GM18870 (cell line): ENCODE measurements around the gene PNMA8B.
"Not testable (repeated sequence)": the region's sequence is repeated elsewhere in the genome, so short reads cannot be mapped to it uniquely, and the experiment has no call there.

Experiments
- ATAC-seq: cut with Tn5 transposase; IDR thresholded peaks from one replicate; pipeline ENCODE4 v1.9.1; 2021; ENCODE audit warnings: moderate library complexity; ENCODE audit not compliant: unreplicated experiment

Gene PNMA8B

DNA sequence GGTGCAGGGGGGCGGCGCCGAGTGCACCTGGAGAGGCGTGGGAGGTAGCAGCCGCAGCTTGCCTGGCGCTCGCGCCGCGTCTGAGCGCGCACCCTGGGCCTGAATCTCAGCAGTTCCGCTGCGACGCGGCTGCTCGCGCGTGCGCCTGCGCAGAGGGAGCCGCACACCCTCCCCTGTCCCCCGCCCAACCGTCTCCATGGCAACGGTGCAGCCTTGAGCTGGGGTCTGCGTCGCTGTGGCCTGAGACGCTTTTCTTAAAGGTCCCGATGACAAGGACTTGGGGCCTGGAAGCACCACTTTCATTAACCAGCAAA lies at the start of gene PNMA8B:
Gene PNMA8B, minus strand, starts transcription at position 82 of the 314 bp plus-strand sequence. CDS start 402 bp downstream, outside the sequence.
- ATAC-seq = no peak

GRCh38 chr19:46544651-46545050 lies 49.0 kb upstream of the PNMA8B start:
- ATAC-seq = no peak

DNA sequence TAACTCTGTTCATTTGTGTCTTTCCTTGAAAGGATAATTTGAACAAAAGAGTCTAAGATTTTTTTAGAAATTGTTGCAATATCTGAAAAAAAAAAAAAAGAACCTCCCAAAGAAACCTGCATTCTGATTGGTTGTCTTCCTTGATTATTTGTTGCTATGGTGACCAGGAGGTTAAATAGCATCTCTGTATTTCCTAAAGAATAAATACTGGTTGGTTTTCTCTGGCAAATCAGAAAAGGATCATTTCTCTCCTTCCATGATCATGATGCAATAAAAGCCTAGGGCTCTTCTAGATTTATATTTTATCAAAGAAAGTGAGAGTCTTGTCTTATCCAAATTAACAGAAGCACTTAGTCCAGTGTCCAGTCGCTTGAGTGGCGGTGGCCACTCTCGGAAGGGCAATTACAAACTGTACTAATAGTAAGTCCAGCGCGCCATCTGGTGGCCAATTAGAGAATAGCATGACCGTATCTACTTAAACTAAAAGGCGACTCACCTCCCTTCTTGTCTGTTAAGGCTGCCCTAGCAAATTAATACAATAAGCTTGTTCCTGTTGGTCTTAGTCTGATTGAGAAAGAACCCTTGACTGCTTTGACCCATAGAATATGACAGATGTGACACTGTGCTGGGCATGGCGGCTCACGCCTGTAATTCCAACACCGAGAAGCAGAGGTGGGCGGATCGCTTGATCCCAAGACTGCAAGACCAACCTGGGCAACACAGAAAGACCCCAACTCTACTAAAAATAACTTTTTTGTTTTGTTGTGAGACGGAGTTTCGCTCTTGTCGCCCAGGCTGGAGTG lies 47.0 kb upstream of the PNMA8B start:
- no peak for ATAC-seq

DNA sequence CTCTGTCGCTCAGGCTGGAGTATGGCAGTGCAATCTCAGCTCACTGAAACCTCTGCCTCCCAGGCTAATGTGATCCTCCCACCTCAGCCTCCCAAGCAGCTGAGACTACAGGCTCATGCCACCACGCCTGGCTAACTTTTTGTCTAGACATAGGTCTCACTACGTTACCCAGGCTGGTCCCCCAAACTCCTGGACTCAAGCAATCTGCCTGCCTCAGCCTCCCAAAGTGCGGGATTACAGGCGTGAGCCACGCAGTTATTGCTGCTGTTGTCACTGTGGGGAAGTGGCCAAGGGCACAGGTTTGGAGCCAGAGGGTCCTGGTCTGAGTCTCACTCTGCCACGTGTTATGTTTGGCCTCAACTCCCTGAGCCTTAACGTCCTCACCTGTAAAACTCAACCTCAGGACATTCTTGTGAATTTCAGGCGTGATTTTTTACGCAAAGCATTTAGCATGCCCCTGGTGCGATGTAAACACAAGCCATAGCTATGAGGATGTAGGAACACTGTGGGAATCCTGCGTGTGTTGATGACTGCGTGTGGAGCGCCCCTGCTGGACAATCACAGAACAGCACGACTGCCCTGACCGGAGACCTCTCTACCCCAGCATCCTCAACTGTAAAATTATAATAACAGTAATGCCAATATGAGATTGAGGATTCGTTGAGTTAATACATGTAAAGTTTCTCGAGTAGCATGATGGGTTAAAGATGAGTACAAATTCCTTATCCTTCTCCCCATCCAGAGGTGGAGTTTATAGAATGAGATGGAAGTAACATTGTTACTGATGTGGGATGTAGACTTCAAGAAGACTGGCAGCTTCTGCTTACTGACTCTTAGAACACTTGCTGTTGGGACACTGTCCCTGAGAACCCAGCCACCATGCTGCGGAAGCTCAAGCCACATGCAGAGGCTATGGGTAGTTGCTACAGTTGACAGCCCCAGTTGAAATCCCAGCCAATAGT lies 41.8 kb upstream of the PNMA8B start:
- ATAC-seq = no peak

- no peak for ATAC-seq
Measured at GRCh38 chr19:46536391-46536790, 40.7 kb upstream of the PNMA8B start.

DNA sequence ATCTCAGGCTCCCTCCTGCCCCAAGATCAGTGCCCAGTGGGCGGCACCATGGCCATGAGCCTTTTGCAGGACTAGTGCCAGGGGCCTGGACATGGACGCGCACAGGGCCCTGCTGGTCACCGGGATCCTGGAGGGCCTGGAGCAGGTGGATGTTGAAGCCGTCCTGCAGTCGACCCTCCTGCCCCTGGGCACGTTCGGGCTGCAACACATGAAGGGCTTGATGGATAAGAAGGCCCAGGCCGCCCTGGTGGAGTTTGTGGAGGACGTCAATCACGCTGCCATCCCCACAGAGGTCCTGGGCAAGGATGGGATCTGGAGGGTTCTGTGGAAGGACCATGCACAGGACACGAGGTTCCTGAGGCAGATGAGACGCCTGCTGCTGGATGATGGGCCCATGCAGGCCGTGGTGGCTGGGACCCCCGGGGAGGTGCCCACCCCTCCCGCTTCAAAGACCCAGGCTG lies 38.0 kb upstream of the PNMA8B start:
- ATAC-seq = no peak

DNA sequence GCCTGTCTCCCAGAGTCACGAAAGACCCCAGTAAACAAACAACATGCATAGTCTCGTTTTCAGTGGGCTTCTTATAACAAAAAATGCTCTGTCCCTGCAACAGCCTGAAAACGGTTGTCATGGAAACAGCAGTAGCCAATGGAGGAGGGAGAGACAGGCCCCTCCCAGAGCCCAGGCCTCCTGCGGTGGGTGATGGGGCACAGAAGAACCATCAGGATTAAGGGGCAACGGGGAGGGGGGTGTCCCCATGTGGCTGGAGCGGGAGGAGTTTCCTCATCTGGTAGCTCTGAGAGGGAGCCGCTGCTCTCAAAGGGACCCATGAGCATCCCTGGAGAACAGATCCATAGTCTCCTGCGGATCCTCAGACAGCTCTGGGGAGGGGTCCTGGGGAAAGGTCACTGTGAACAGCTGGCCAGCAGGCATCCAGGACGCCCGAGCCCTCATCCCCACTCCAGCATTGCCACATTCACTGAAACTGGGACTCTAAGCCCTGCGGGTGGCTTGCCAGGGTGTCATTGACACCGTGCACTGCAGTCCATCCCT lies 37.5 kb upstream of the PNMA8B start:
- ATAC-seq = no peak

- ATAC-seq = no peak
Measured at GRCh38 chr19:46530636-46531035, 35.0 kb upstream of the PNMA8B start.

GRCh38 chr19:46529622-46530451 lies 34.2 kb upstream of the PNMA8B start:
- no peak for ATAC-seq

GRCh38 chr19:46528601-46529590 lies 33.2 kb upstream of the PNMA8B start:
- ATAC-seq = no peak

- ATAC-seq = not testable (repeated sequence)
Measured at GRCh38 chr19:46526801-46527200, 31.1 kb upstream of the PNMA8B start.

GRCh38 chr19:46524308-46524707 lies 28.6 kb upstream of the PNMA8B start:
- no peak for ATAC-seq

GRCh38 chr19:46522988-46523387 lies 27.3 kb upstream of the PNMA8B start:
- ATAC-seq = not testable (repeated sequence)

GRCh38 chr19:46521241-46521868 lies 25.7 kb upstream of the PNMA8B start:
- ATAC-seq = no peak

DNA sequence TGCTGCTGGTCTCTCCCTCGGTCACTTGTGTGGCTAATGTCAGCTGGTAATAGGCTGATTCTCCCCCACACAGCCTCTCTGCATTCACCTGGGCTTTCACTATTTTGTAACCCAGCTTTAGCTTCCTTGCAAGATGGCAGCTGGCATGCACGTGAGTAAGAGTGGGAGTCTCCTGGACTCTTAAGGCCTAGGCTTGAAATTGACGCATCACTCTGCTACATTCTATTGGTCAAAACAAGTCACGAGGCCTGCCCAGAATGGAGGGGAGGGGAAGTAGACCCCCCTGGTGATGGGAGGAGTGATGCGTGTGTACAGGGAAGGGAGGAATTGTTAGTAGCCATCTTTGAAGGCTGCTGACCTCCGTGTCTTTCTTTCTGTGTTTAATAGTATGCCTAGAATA lies 24.9 kb upstream of the PNMA8B start:
- ATAC-seq = no peak

DNA sequence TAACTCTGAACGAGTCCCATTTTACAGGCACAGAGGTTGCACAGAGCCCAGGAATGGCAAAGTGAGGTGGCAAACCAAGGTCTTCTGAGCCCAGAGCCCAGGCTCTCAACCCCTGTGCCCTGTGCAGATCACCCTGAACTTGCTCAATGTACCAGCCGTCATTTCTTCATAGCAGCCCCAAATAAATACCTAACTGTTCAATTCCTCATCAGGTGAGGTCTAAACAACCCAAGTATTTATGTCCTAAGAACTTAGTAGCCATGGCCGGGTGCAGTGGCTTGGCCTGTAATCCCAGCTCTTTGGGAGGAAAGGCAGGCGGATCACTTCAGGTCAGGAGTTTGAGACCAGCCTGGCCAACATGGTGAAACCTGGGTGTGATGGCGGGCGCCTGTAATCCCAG lies 21.8 kb upstream of the PNMA8B start:
- no peak for ATAC-seq

GRCh38 chr19:46515879-46516350 lies 20.2 kb upstream of the PNMA8B start:
- ATAC-seq = no peak

DNA sequence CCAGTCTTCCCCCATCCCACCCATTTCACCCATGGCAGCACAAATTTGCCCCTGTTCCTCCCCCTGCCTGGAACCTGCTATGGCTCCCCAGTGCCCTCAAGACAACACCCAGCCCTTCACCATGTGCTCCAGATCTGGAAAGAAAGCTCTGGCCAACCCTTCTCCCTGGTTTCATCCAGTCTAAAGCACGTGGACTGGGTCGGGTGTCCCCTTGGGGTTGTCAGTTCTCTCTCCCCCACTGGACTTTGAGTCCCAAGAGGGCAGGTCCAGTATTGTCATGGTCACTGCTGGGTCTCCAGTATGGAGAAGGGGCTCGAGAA lies 19.6 kb upstream of the PNMA8B start:
- no peak for ATAC-seq
